ENCODE results near the gene HLA-DRB5. TPM values are rescaled to one million over a fixed set of nuclear protein-coding genes. Genes with fewer than 3 reads are reported as not detected.

The HLA-DRB5 gene
- total RNA-seq: not detected in 2 replicates

DNA sequence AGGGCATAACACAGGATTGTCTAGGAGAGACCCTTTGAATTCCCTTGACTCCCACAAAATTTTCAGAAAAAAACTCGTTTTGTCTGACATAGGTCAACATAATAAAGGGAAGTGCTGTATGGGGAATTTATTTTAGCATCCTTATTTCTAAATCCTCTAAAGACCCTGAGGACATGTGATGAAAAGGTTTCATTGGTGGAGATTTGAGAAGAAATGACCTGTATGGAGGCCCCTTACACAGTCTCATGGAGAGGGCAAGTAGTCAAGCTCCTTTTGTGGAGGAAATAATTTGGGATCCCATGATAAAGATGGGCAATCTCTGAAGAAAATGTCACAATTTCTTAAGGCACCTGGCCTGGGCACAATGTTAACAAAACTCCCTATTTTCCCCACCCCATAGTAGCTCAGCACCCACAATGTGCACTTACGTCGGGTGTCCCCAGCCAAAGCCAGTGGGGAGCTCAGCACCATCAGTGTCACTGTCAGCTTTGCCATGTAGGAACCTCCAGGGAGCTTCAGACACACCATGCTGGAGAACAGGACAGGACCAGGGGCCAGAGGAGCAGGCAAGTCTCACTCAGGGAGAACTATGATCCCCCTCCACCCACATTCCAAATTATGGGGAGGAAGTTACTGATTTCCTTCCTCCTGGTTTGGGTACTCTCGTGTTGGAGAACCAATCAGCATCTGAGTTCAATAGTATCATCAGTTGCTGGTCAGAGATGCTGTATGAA is at the start of gene HLA-DRB5:
HLA-DRB5 (minus strand) TSS at position 591 of the 734 bp plus-strand sequence; CDS start at position 528, 63 bp downstream.

Other genes with a start within 250 kb of the HLA-DRB5 start
- not detected in 2 replicates for gene TSBP1, start 158.4 kb downstream of the HLA-DRB5 start, total RNA-seq
- gene BTNL2, start 123.1 kb downstream of the HLA-DRB5 start, total RNA-seq: not detected in 2 replicates
- gene HLA-DRA, start 90.4 kb downstream of the HLA-DRB5 start, total RNA-seq: 0.16 TPM in 1 of 2 replicates, not detected in the other
- gene HLA-DRB1, start 59.6 kb upstream of the HLA-DRB5 start, total RNA-seq: not detected in 2 replicates
- not detected in 2 replicates for gene HLA-DQA1, start 107.1 kb upstream of the HLA-DRB5 start, total RNA-seq
- gene HLA-DQB1, start 136.4 kb upstream of the HLA-DRB5 start, total RNA-seq: not detected in 2 replicates
- gene HLA-DQA2, start 211.1 kb upstream of the HLA-DRB5 start, total RNA-seq: not detected in 2 replicates
- gene HLA-DQB2, start 233.2 kb upstream of the HLA-DRB5 start, total RNA-seq: not detected in 2 replicates